ENCODE results near the gene WNT11.

WNT11 gene

GRCh38 chr11:76218449-76219178, 12.3 kb upstream of the WNT11 start:
- no peak for DNase-seq (ENCODE audit: low read depth)

DNA sequence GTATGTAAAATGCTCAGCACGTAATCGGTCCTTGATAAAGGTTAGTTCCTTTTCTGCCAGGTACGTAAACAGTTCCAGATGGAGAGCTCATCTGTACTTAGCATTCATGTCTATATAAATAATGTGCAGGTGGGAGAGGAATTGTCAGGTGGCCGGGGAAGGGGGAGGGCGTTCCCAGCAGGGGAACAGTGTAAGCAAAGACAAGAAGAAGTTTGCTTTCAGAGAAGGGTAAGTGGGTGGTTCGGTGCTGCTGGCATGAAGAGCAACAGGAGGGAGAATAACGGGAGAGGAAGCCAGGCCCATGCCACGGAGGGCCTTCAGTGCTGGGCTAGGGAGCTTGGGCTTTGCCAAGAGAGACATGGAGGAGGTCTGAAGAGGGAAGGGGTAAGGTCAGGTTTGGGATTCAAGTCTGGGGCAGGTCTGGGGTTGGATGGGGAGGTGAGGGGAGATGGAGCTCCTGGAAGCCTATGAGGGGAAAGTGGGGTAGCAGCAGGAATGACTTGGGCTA, 11.4 kb upstream of the WNT11 start:
- no peak for DNase-seq (ENCODE audit: low read depth)

DNA sequence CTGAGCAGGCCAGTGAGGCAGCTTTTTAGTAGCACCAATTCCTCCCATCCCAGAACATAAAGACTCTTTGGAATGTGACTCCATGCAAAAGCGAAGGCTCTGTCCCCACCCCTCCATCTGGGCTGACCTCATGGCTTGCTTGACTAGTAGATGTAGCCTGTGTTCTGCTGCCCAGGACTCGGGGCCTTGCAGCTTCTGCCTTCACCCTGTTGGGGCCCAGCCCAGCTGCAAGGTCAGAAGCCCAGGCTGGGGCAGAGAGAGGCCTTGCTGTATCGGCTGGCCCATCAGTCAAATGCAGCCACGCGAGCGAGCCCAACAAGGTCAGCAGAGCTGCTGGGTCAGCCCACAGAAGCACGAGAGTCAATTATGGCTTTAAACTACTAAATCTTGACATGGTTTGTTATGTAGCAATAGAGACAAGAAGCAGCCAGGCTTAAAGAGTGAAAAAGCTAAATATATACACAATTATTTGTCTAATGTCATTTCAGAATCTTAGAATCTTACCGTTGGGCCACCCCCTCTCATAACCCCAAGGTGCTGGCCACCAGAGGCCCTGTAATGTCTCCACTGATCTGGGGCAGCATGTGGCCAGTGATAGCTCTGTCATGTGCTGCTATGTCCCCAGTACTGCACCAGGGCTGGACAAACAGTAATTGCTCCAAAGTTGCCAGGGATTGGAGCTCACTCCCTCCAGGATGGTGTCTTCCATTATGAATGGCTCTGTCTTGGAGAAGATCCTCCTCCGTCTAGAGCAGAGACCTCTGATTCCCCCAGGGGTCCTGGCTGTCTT, 10.4 kb upstream of the WNT11 start:
- no peak for DNase-seq (ENCODE audit: low read depth)

- DNase-seq (ENCODE audit: low read depth), result no peak
These were observed 9.6 kb upstream of the WNT11 start for GRCh38 chr11:76215941-76216340.

GRCh38 chr11:76214968-76215548, 8.8 kb upstream of the WNT11 start:
- no peak for DNase-seq (ENCODE audit: low read depth)

GRCh38 chr11:76214186-76214585, 7.9 kb upstream of the WNT11 start:
- DNase-seq (ENCODE audit: low read depth), result no peak

GRCh38 chr11:76212086-76213035, 6.1 kb upstream of the WNT11 start:
- no peak for DNase-seq (ENCODE audit: low read depth)

- no peak for DNase-seq (ENCODE audit: low read depth)
These were observed 4.9 kb upstream of the WNT11 start for GRCh38 chr11:76210931-76211851.

GRCh38 chr11:76209973-76210930, 4.0 kb upstream of the WNT11 start:
- DNase-seq (ENCODE audit: low read depth), result peak; percentile 20

GRCh38 chr11:76209375-76209972, 3.2 kb upstream of the WNT11 start:
- no peak for DNase-seq (ENCODE audit: low read depth)

- peak; percentile 67 for DNase-seq (ENCODE audit: low read depth)
These were observed 2.4 kb upstream of the WNT11 start for GRCh38 chr11:76208438-76209374.

DNA sequence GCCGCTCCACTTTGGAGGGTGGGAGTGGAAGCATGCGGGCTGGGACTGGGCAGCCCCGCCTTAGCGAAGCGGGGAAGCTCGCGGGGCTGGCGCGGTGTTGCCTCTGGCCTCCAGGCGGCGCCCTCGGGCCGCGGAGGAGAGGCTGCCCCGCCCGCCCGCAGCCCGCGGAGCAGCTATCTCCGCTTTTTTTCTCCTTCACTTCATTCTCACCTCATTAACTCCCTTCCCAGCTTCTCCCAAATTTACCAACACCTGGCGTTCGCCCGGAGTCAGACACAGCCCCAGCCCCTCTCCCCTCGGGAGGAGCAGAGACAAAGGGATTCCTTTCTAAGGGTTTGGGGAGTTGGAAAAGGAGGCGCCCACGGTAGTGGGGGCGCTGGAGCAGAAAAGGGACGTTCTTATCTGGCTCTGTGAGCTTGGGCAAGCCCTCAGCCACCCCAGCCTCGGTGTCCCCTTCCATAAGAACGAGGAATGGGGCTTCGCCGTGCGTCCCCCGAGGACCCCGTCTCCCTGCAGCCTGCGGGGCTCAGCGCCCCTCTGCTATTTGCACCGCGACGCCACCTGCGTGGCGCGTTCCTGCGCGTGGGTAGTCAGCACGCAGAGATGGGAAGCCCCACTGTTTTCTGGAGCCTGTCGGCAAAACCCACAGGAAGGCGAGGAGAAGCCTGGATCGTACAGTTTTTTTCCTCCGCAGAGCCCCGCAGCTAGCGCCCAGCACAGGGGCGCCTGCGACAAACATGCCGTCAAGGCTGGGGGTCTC, 1.5 kb upstream of the WNT11 start:
- peak; percentile 61 for DNase-seq (ENCODE audit: low read depth)

DNA sequence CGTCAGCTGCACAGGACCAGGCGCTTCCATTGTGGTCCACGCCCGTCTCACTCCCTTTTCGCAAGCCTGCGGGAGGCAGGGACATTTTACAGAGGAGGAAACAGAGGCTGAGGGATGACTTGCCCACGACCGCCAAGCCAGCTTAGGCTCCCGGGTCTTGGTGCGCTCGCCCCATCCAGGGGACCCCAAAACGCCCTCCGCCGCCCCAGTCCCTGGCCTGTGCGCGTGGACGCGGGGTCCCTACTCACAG, 300 bp downstream of the WNT11 start:
- DNase-seq (ENCODE audit: low read depth), result no peak

DNA sequence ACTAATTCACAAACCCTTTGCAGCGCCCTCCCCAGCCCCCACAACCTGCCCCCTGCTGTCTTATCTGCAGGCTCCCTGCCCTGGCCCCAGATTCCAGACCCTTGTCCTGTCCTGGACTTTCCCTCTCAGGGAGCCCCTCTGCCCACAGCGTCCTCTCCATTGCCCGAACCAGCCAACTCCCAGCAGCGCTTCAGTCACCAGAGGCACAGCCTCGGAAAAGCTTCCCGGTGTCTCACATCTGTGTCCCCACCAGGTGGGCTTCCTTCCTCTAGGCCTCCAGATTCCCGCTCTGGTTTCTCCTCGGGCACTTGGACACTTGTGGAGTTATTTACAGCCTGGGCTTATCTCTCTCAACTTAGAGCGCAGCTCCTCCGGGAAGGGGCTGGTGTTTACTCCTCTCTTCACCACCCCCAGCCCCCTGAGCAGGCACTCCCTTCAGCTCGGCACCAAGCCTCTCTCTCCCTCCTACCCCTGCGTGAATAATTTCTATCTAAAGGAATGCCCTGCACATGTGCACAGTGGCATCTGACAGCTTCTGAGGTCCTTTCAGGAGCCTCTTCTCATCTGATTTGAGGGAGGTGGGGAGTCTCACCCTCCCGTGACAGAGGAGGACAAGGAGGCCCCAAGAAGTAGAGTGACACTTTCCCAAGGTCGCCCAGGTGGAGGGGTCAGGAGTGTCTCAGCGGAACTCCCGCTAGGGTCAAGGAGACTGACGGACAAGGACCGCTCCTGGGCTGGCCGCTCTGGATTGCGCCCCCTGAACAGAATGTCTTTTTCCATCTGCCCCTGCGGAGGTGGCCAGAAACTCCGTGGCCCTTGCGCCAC, 838 bp downstream of the WNT11 start:
- no peak for DNase-seq (ENCODE audit: low read depth)

DNA sequence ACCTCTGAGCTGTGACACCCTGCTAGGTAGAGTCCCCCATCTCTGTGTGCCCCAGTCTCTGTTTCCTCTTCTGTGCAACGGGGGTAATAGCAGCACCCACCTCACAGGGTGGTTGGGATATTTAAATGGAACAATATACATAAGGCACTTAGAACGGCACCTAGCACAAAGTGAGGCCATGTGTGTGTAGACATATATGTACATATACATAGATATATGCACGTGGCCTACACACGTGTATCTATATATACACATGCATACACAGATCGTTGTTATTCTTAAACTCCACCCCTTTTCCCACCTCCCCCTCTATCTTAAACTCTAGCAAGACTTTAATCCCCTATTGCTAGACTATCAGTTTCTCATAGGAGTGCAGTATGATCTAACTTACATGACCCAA, 2.4 kb downstream of the WNT11 start:
- DNase-seq (ENCODE audit: low read depth), result no peak

DNA sequence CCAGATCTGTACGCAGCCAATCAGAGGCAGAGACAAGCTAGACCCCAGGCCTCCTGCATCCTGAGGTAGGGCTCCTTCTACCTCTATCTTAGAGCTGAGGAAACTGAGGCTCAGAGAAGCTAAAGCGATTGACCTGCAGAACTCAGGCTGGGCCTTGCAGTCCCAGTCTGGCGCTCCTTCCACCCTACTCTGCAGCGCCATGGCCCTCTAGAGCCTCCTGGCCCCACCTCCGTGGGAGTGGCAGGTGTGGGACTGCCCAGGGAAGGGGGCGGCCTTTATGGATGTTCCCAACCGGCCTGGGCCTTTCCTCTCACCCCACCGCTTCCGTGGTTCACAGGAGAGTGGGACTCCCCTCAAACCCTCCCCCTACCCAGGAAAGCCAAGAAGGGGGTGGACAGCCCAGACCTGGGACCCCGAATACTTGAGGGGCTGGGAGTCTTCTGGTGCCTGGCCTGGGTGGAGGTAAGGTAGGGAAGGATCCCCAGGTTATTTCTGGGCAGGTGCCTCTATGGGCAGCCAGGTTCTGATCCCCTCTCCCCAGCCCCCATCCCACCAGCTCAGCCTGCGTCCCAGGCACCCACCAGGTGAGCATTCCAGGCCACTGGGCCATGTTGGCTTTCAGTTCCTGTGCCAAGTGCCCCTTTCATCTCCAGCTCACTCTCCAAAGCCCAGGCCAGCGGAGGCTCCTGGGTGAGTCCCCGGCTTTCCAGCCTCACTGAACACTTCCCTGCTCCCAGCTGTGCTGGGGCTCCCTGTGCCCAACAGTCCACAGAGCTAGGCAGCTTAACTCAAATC, 3.0 kb downstream of the WNT11 start:
- DNase-seq (ENCODE audit: low read depth), result no peak
